ENCODE data around the gene RBM39.
"Not testable (repeated sequence)": the region's sequence is repeated elsewhere in the genome, so short reads cannot be mapped to it uniquely, and the experiment has no call there.

RBM39 gene

GRCh38 chr20:35726842-35727711 is 15.0 kb downstream of the RBM39 start:
- no peak for DNase-seq (ENCODE audit: low read depth in 2 of 2)

- no peak for DNase-seq (ENCODE audit: low read depth in 2 of 2)
Measured at GRCh38 chr20:35724321-35725230, 17.5 kb downstream of the RBM39 start.

GRCh38 chr20:35723652-35724320 is 18.3 kb downstream of the RBM39 start:
- not testable (repeated sequence) for DNase-seq (ENCODE audit: low read depth in 2 of 2)

GRCh38 chr20:35723275-35723639 is 18.8 kb downstream of the RBM39 start:
- DNase-seq (ENCODE audit: low read depth in 2 of 2): not testable (repeated sequence)

GRCh38 chr20:35721621-35722020 is 20.4 kb downstream of the RBM39 start:
- DNase-seq (ENCODE audit: low read depth in 2 of 2): no peak

- DNase-seq (ENCODE audit: low read depth in 2 of 2): no peak
Measured at GRCh38 chr20:35721219-35721618, 20.8 kb downstream of the RBM39 start.

- no peak for DNase-seq (ENCODE audit: low read depth in 2 of 2)
Measured at GRCh38 chr20:35720165-35721123, 21.6 kb downstream of the RBM39 start.

- no peak for DNase-seq (ENCODE audit: low read depth in 2 of 2)
Measured at GRCh38 chr20:35719717-35720116, 22.3 kb downstream of the RBM39 start.

GRCh38 chr20:35718972-35719635 is 23.0 kb downstream of the RBM39 start:
- no peak for DNase-seq (ENCODE audit: low read depth in 2 of 2)

GRCh38 chr20:35718321-35718720 is 23.7 kb downstream of the RBM39 start:
- DNase-seq (ENCODE audit: low read depth in 2 of 2): not testable (repeated sequence)

GRCh38 chr20:35716330-35716729 is 25.7 kb downstream of the RBM39 start:
- no peak for DNase-seq (ENCODE audit: low read depth in 2 of 2)

GRCh38 chr20:35715652-35716051 is 26.4 kb downstream of the RBM39 start:
- no peak for DNase-seq (ENCODE audit: low read depth in 2 of 2)

- no peak for DNase-seq (ENCODE audit: low read depth in 2 of 2)
Measured at GRCh38 chr20:35714127-35714526, 27.9 kb downstream of the RBM39 start.

GRCh38 chr20:35713120-35713519 is 28.9 kb downstream of the RBM39 start:
- DNase-seq (ENCODE audit: low read depth in 2 of 2): not testable (repeated sequence)

GRCh38 chr20:35711588-35712209 is 30.4 kb downstream of the RBM39 start:
- DNase-seq (ENCODE audit: low read depth in 2 of 2): no peak

- no peak for DNase-seq (ENCODE audit: low read depth in 2 of 2)
Measured at GRCh38 chr20:35710884-35711587, 31.0 kb downstream of the RBM39 start.

GRCh38 chr20:35710039-35710438 is 32.0 kb downstream of the RBM39 start:
- DNase-seq (ENCODE audit: low read depth in 2 of 2): no peak

- no peak for DNase-seq (ENCODE audit: low read depth in 2 of 2)
Measured at GRCh38 chr20:35709259-35709658, 32.8 kb downstream of the RBM39 start.

GRCh38 chr20:35708502-35708901 is 33.6 kb downstream of the RBM39 start:
- no peak for DNase-seq (ENCODE audit: low read depth in 2 of 2)
